Measurements from ENCODE around the gene EDIL3.
"Not testable (repeated sequence)": the region's sequence is repeated elsewhere in the genome, so short reads cannot be mapped to it uniquely, and the experiment has no call there.

Gene EDIL3

DNA sequence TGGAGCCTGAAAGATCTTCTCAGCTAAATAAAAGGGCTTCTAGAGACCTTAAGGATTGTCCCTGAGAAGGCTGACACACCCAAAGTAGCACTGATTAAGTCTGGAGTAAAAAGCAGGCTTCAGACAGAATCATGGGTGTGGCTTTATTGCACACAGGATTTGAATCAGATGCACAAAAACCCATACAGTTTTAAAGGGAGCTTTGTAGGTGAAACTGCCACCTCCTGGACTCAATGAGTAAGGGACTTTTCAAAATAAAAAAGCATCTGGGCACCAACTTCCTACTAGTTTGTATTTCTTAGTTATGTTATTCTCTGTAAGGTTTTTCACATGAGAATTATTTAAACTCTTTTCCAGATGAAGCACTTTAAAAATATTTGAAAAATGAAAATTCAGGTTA is 129.4 kb downstream of the EDIL3 start:
- no peak for DNase-seq

DNA sequence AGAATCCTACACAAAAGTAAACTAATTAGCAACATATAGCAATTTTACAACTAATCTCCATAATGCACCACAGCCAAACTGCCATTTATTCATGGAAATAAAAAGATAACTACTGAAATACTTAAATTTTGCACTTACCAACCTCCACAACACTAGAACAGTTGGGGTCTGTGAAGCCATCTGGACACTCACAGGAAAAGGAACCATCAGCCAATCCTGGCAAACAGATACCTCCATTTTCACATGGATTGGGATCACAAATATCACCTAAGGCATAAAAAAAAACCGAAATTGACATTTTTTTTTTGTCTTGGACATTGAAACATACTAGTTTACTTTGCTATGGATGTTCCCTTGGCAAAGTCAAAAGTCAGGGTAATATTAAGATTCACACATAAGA is 130.7 kb downstream of the EDIL3 start:
- no peak for DNase-seq

DNA sequence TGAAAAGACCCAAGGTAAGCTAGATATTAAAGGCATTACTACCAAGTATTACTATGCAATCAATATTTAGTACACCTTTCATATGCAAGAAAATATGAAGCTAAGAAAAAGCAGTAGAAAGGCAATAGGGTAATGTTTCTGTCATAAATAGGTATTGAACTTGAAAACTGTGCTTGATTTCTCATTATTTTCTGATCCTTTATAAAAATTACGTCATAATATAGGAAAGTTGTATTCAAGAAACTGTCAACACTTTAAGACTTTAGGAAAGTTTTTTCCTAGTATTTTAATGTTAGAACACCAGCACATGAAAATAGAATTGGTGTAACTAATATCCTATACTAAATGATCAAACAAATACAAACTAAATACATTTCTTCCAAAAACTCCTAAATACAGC is 133.2 kb downstream of the EDIL3 start:
- no peak for DNase-seq

DNA sequence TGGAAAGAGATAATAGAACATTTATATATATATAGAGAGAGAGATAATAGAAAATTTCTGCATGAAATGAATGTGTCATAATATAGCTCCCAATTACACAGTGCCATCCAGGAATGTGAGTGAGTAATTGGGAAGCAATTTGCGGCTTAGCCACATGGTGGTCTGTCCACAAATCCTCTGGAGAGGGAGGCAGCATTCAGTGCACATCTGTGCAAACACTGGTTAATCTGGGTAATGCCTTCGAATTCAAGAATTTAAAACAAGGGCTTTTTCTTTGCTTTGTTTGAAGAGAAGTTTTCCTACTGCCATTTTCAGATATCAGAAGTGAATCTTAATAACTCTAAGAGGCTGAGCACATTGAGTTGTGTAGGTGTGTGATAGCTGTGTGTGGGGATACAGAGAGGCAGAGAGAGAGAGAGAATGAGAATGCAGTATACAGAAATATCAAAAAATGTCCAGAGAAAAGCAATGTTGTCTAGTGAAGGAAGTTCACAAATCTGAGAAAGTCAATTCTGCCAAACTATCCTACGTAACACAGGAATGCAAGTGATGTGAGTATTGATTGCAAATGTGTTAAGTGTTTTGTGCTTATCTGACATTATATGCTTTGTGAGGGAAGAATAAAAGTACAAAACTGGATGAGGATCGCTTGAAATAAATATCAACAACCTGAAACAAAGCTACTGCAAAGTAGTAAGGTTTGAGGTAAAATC is 134.6 kb downstream of the EDIL3 start:
- no peak for DNase-seq

DNA sequence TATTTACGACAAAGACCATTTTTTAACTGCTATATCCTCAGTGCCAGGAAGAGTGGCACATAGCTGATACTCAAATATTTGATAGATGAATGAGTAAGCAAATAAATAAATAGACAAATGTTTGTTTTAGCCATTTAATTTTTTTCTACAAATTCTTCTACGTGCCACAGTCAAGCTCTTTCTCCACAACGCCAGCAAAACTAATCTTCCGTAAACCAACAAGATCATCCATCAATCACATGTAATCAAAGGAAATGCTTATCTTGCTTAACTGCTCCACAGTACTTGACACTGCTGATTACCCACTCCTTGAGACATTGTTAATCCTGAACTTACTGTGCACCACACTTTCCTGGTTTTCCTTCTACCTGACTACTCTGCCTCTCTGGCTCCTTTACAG is 136.7 kb downstream of the EDIL3 start:
- DNase-seq: no peak

DNA sequence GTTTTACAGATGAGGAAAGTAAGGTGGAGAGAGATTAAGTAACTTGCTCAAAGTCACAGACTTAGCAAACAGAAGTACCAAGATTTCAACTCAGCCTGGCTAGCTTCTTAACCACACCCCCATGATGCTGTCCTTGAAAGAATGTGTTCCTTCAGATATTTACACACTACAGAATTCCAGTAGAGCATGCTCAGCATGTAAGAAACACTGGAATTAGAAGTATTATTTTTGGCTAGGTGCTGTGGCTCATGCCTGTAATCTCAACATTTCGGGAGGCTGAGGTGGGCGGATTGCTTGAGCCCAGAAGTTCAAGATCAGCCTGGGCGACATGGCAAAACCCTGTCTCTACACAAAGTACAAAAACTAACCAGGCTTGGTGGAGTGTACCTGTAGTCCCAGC is 142.4 kb downstream of the EDIL3 start:
- no peak for DNase-seq

DNA sequence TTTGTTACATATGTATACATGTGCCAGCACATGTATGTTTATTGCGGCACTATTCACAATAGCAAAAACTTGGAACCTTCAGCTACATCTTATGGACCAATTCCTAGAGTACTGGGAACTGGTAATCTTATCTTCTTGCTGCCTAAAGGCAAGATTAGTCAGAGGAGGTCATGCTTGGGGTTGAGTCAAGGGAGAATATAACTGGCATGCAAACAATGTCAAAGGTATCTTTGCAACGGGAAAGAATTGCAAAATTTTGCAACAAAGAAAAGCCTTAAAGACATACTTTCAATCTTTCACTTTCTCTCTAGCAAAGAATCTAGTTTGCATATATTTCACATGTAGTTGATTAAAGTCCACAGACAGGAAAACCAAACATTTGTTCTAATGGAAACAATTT is 145.2 kb downstream of the EDIL3 start:
- DNase-seq: no peak

DNA sequence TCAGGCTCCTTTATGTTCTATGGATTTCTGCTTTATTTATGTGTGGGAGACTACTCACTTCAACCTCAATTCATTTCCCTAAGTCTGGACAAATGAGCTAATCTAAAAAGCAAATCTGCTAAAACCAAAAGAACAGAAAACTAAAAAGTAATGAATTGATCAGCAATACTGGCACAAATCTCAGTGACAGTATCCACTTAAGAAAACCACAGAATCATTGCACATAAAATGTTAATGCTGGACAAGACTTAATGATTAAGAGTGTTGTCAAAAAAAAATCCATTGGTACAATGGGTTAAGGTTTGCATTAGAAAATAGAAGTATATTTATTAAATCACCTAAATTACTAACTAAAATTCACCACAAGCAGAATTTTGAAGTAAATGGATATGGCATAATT is 147.6 kb downstream of the EDIL3 start:
- no peak for DNase-seq

DNA sequence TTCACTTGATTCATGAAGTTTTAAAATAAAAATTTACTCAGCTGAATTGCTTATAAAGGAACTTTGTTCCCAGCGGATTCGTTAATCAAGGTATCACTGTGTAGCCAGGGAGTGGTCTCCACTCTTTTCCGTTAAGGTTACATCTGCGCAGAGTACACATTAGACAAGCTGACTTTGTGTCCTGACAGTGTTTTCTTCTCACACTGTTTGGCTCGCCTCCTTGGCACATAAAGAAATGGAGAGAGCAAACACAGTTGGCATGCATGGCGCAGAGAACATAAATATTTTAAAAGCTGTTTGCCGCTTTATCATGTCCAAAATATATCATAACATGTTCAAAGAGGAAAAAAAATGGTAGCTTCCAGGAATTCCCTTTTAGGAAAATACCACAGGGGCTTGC is 153.2 kb downstream of the EDIL3 start:
- no peak for DNase-seq

DNA sequence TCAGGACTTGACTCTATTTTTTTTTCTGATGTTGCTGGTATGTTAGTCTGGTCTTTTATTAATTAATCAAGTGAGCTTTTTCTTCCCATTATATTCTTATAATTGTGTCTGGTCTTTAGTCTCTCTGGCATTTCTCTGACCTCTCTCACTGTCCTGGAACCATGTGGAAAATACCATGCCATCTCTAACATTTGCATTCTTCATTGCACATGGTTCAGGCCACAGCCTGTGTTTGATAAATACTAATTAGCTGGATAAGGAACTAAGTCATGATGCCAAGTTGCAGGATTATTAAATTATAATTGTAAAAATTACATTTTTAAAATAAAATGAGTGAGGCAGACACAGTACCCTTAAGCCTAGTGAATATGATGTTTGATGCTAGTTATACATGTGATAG is 155.6 kb downstream of the EDIL3 start:
- DNase-seq: no peak

DNA sequence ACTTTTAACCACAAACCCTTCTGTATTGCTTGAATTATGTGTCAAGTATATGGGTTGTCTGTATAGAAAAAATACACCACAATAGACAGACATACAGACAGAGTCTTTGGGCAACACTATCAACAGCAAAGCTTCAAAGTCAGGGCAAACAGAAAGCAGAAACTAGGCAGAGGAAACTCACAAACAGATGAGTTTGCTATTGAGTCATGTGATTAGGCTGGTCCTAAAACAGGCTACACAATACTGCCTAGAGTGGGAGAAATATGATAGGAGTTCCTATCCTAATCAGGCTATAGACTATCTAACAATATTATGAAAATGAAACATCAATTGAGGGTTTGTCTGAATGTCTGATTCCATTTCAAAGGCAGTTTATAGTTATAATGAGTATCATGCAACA is 156.4 kb downstream of the EDIL3 start:
- DNase-seq: no peak

DNA sequence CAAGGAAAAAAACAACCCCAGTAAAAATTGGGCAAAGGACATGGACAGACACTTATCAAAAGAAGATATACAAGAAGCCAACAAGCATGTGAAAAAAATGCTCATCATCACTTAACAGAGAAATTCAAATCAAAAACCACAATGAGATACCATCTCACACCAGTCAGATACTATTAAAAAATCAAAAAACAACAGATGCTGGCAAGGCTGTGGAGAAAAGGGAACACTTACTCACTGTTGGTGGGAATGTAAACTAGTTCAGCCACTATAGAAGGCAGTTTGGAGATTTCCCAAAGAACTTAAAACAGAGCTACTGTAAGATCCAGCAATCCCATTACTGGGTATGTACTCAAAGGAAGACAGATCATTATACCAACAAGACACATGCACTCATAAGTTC is 157.4 kb downstream of the EDIL3 start:
- DNase-seq: no peak

DNA sequence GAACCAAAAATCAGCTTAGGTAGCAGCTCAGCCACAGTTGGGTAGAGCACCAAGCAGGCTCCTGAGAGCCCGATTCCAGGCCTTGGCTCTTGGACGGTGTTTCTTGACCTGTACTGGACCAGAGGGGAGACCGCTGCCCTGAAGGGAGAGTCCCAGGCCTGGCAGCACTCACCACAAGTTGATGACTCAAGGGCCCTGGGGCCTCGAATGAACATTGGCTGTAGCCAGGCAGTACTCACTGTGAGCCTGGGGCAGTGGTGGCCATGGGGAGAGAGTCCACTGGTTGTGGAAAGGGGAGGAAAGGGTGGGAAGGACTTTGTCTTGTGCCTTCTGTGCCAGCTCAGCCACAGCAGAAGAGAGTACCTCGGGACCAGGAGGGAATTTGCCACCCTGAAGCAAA is 166.1 kb downstream of the EDIL3 start:
- DNase-seq: no peak

DNA sequence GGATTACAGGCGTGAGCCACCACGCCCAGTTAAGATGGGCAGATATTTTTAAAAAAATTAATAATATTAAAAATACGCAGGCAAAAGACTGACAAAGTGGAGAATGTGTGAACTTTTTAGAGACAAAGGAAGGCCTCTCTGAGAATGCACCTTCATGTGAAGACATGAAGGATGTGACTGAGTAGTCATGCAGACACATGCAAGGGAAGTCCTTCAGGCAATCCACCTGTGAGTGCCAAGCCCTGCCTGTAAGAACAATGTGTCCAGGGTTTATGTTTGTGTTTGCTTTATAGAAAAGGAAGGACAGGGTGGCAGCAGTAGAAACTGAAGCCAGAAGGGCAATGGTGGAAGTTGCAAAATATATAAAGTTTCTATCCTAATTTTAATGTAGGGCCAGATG is 169.2 kb downstream of the EDIL3 start:
- DNase-seq: no peak

DNA sequence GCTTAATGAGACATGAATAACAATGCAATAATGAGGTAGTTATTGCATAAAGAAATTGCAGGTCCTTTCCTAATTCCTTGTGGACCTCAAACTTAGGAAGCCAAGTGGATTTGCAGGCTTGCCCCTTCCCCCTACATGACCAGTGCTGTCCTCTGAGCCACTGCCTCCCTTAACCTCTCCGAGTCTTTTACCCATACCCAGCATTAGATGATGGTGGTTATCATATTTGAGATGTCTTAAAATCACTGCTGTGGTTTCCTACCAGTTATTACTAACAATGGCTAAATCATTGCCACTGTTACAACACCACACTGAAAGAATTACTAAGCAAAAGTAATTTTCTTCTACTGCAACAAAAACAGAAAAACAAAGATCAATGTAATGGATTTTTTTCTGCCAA is 170.8 kb downstream of the EDIL3 start:
- DNase-seq: no peak

DNA sequence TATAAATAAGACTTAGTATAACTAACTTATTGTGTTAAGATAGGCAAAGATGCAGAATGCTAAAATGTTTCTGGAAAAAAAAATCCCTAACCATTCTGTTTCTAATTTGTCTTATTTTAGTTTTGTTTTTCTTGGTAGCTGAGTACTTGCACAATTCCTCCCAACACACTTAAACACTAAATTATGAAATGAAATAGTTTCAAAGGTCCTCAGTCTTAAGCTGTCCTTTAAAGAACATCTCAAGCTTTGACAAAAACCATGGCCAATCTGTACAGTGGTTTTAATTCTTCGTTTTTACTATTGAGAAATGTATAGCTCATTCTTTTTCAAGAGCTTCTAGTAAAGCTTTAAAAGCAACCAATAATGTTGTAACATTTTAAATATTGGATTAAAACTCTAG is 171.5 kb downstream of the EDIL3 start:
- DNase-seq: no peak

DNA sequence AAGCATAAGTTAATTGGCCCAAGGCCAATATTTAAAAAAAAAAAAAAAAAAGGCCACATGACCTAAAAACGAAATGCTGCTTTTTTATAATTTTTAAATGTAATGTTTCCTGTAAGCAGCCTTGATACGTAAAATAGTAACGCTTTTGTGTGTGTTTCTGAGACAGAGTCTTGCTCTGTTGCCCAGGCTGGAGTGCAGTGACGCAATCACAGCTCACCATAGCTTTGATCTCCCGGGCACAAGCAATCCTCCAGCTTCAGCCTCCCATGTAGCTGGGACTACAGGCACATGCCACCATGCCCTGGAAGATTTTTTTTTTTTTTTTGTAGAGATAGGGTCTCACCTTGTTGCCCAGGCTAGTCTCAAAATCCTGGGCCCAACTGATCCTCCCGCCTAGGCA is 179.9 kb downstream of the EDIL3 start:
- DNase-seq: no peak

DNA sequence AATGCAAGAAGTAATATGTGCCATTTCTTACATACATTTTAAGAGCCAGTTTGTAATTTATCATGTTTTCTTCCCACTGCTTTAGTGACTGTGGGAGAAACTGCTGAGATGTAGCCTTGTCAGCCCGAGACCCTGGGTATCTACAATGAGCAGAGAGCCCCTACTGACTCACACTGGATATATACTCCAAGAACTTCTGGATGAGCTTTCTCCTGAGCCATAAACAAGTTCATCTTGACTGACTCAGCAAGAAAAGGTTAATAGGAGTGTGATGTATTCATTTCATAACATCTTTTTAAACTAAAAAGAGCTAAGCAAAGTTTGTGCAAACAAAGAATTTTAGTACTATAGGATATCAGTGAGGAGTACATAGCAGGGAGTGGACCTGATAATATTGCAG is 182.5 kb downstream of the EDIL3 start:
- no peak for DNase-seq

DNA sequence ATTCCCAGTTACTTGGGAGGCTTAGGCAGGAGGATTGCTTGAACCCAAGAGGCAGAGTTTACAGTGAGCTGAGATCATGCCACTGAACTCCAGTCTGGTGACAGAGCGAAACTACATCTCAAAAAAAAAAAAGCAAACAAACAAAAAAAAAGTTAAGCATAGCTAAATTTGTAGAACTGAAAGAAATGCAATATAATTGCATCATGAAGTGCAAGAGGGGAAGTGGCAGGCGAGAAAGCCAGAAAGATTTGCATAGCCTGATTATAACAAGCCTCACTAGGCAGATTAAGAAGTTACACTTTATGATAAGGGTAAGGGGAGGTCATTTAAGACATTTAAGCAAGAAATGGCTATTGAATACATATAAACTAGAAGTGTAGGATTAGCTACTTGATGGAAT is 187.1 kb downstream of the EDIL3 start:
- no peak for DNase-seq

DNA sequence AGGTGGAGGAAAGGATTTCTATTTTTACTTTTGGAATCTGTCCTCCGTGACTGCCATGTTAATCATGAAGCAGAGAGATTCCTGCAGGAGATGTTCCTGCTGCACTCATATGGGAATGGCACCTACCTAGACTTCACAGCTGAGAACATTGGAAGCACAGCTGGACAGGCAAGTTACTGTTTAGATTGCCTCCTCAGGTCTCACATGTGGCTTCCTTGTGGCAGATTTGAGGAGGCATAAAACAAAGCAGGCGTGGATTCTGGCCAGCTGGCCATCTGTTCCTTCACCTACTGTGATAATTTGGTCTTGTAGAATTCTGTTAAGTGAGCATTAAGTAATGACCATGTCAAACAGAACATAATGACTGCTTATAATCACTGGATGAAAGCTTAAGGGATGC is 193.4 kb downstream of the EDIL3 start:
- DNase-seq: no peak

DNA sequence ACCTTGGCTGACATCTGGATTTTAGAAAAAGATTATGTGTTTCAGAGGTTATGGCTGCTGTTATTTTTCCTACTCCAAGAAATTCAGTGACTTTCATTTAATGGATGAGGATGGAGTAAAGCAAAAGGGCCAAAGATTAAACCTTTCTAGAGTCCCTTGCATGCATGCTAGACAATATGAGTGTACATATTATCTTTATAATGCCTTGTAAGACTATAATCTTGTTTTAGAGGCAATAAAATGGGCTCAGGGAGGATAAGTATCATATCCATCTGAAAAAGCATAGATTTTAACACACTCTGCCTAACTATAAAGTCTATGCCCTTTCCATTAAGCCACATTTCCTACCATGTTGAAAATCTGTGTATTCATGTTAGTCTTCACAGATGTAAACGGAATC is 199.8 kb downstream of the EDIL3 start:
- no peak for DNase-seq

DNA sequence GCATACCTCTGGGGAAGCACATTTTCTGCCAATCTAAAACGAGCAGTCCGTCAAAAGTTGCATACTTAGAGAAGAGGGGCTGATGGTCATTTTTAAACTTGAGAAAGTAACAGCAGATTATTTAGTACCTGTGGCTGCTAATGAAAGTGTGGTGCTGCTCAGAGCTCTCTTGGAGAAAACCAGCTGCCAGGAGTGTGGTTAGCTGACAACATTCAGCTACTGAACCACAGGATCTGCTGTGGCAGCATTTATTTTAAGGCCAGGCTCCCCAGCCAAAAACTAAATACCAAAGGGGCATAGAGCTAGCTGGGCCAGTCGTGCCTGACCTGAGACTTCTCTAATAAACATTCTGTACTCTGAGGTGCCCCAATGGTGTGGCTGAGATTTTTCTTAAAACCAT is 203.6 kb downstream of the EDIL3 start:
- DNase-seq: no peak

DNA sequence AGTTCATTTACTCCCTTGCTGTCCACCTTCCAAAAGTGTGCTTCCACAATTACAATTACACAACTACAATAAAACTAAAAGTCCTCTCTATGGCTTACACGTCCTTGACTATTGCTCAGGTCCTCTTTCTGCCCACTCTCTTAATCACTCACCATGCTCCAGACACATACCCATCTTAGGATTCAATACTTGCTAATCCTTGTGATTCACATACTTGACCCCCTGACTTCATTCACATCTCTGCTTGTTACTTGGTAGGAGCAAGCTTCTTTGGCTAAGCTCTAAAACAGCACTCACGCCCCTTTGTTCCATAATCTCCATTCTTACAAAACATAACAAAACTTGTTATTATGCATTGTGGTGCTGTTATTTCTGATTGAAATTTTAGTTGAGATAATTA is 215.8 kb downstream of the EDIL3 start:
- no peak for DNase-seq

DNA sequence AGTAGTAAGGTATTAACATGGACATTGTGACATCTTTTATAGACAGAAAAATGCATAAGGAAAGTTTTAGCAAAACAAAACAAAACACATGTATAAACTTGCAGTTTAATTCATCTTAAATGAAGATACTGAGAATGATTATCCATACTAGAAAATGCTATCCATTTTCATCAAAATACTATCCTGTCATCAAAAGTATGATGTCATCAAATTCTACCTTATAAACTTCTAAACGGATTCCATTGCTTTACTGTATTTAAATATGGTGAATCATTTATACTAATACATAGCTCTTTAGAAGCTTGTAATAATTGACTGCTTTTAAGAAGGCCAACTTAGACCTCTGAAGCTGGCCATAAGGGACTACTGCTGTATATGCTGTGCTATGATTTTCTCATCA is 221.0 kb downstream of the EDIL3 start:
- no peak for DNase-seq

DNA sequence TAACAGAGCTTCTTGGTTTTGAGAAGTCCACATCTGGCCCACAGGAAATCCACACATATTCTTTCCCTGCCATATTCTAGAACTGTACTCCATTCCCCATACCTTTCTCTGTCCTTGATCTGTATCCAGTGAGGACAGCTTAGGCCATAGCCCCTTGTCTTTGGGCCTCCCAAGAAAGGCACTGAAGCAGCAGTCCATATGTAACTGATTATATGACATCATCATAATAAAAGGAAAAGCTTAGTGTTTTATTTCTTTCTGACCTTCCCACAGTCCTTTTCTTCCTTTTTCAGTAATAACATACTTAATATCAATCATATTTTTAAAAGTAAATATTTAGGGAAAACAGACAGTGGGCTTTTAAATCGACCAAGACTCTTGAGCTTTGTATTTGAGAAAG is 222.0 kb downstream of the EDIL3 start:
- no peak for DNase-seq

DNA sequence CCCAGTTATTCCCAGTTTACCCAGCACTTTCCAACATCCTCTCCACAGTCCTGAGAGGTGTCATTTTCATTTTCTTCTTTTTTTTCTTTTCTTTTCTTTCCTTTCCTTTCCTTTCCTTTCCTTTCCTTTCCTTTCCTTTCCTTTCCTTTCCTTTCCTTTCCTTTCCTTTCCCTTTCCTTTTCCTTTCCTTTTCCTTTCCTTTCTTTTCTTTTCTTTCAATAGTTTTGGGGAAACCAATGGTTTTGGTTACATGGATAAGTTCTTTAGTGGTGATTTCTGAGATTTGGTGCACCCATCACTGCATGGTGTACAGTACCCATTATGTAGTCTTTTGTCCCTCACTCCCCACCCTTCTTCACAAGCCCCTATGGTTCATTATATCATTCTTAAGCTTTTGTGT is 224.0 kb downstream of the EDIL3 start:
- not testable (repeated sequence) for DNase-seq

Data from stimulated activated CD4-positive, alpha-beta T cell treated with anti-CD3 and anti-CD28 coated beads, Interleukin-4, amount 100 ng/mL, for 24 hours (primary cell).